H1 (cell line): ENCODE data around the gene AADAC. TPM values are rescaled to one million over a fixed set of nuclear protein-coding genes. Genes with fewer than 3 reads are reported as not detected.

Experiments
- CTCF ChIA-PET: fragments of 300-600 bp; sonication (Branson Sonifier 250); formaldehyde crosslinking; loops from one replicate; lab custom pipeline; 2021; ENCODE audit not compliant: partially characterized antibody; lab: Charles Lee
- POLR2A ChIA-PET: fragments of 300-600 bp; sonication (Branson Sonifier 250); formaldehyde crosslinking; loops from one replicate; lab custom pipeline; 2021; ENCODE audit warnings: inconsistent platforms; ENCODE audit not compliant: partially characterized antibody; lab: Charles Lee
- DNase-seq, 2 experiments: peaks; one replicate each; pipeline versions ENCODE4 v3.0.0 to v3.0.0-alpha.2; 2010 to 2022; ENCODE audit warnings: low spot score in 2 of 2, low read depth in 1 of 2, mixed read lengths in 1 of 2
- FAIRE-seq: peaks from 2 replicates; lab custom pipeline; 2011; peaks lifted over from hg19 to GRCh38; lab: Jason Lieb, UNC
- H2AFZ ChIP-seq: 2 replicates; pipeline ENCODE4 v1.8.1; 2012; ENCODE audit warnings: low read length, inconsistent platforms
- H2AK5ac ChIP-seq: 2 replicates; pipeline ENCODE4 v1.6.1; 2013; ENCODE audit warnings: low read depth, low read length
- H2BK120ac ChIP-seq: replicated peaks from 2 replicates; pipeline ENCODE3; 2013; ENCODE audit warnings: low read depth, low read length, inconsistent platforms
- H2BK12ac ChIP-seq: 2 replicates; pipeline ENCODE4 v1.6.1; 2013; ENCODE audit warnings: low read depth, low read length
- H2BK15ac ChIP-seq: 2 replicates; pipeline ENCODE4 v1.6.1; 2013; ENCODE audit warnings: low read length
- H2BK20ac ChIP-seq: 2 replicates; pipeline ENCODE4 v1.6.1; 2013; ENCODE audit warnings: low read length
- H2BK5ac ChIP-seq: 2 replicates; pipeline ENCODE4 v1.6.1; 2013; ENCODE audit warnings: low read depth, low read length
- H3K14ac ChIP-seq: 2 replicates; pipeline ENCODE4 v1.6.1; 2013; ENCODE audit warnings: inconsistent platforms; ENCODE audit not compliant: insufficient read length
- H3K18ac ChIP-seq: 2 replicates; pipeline ENCODE4 v1.6.1; 2013; ENCODE audit warnings: low read length; ENCODE audit errors: extremely low read depth
- H3K23ac ChIP-seq: 2 replicates; pipeline ENCODE4 v1.6.1; 2013; ENCODE audit warnings: inconsistent platforms; ENCODE audit not compliant: insufficient read length
- H3K23me2 ChIP-seq: 2 replicates; pipeline ENCODE4 v1.6.1; 2013; ENCODE audit warnings: low read depth, low read length
- H3K27ac ChIP-seq: 2 replicates; pipeline ENCODE4 v1.6.1; 2011; ENCODE audit warnings: low read depth, low read length, inconsistent platforms
- H3K27me3 ChIP-seq, 4 experiments: replicated peaks in 1 of 4; 1 replicate in 1 of 4; 2 replicates in 3 of 4; pipeline versions ENCODE4 v1.6.1 to v1.8.1; 2011 to 2013; ENCODE audit warnings: low read length in 3 of 4, mild to moderate bottlenecking in 3 of 4, inconsistent platforms in 2 of 4, mixed read lengths in 2 of 4, moderate library complexity in 1 of 4; ENCODE audit not compliant: control insufficient read depth in 3 of 4, insufficient read depth in 3 of 4; ENCODE audit errors: extremely low read depth in 1 of 4
- H3K36me3 ChIP-seq, 4 experiments: 2 replicates each; pipeline versions ENCODE4 v1.6.1 to v1.8.1; 2011 to 2013; ENCODE audit warnings: mild to moderate bottlenecking in 4 of 4, low read length in 3 of 4, moderate library complexity in 2 of 4, control low read depth in 1 of 4, inconsistent platforms in 1 of 4; ENCODE audit not compliant: insufficient read depth in 4 of 4, control insufficient read depth in 2 of 4
- H3K4ac ChIP-seq: replicated peaks from 2 replicates; pipeline ENCODE3; 2013; ENCODE audit warnings: low read length, low read depth, mixed read lengths, inconsistent platforms; ENCODE audit not compliant: insufficient read length
- H3K4me1 ChIP-seq, 4 experiments: replicated peaks in 1 of 4; 1 replicate in 1 of 4; 2 replicates in 3 of 4; pipeline versions ENCODE4 v1.6.1 to v1.8.1; 2011 to 2013; ENCODE audit warnings: low read length in 3 of 4, inconsistent platforms in 2 of 4, mixed read lengths in 1 of 4; ENCODE audit not compliant: insufficient read depth in 4 of 4, control insufficient read depth in 3 of 4
- H3K4me2 ChIP-seq, 2 experiments: 2 replicates each; pipeline versions ENCODE4 v1.6.1 to v1.8.1; 2011 to 2013; ENCODE audit warnings: low read depth in 2 of 2, low read length in 2 of 2, control low read depth in 1 of 2, inconsistent platforms in 1 of 2, mild to moderate bottlenecking in 1 of 2; ENCODE audit not compliant: insufficient read depth in 1 of 2
- H3K4me3 ChIP-seq, 4 experiments: fragments of 200-600, 300-600 bp in 1 of 4; sonication (generic), shearing (Covaris generic), sonication (Bioruptor Twin) in 1 of 4; 2 replicates each; pipeline versions ENCODE4 v1.5.1 to v1.8.1; 2011 to 2016; ENCODE audit warnings: low read length in 4 of 4, low read depth in 3 of 4, control low read depth in 2 of 4, inconsistent platforms in 2 of 4, mild to moderate bottlenecking in 2 of 4, mixed read lengths in 1 of 4, moderate library complexity in 1 of 4; ENCODE audit not compliant: insufficient read depth in 2 of 4; ENCODE audit errors: extremely low read depth in 1 of 4
- H3K56ac ChIP-seq: replicated peaks from 2 replicates; pipeline ENCODE3; 2013; ENCODE audit warnings: low read depth, mild to moderate bottlenecking, mixed read lengths, low read length, inconsistent platforms; ENCODE audit not compliant: insufficient read length
- H3K79me1 ChIP-seq: 2 replicates; pipeline ENCODE4 v1.6.1; 2013; ENCODE audit warnings: low read depth, low read length, control low read depth
- H3K79me2 ChIP-seq, 2 experiments: 2 replicates each; pipeline versions ENCODE4 v1.6.1 to v1.8.1; 2012 to 2013; ENCODE audit warnings: low read length in 2 of 2, mild to moderate bottlenecking in 2 of 2, inconsistent platforms in 1 of 2; ENCODE audit not compliant: insufficient read depth in 2 of 2, control insufficient read depth in 1 of 2
- H3K9ac ChIP-seq, 4 experiments: replicated peaks in 1 of 4; 1 replicate in 1 of 4; 2 replicates in 3 of 4; pipeline versions ENCODE4 v1.6.1 to v1.8.1; 2011 to 2013; ENCODE audit warnings: low read depth in 3 of 4, low read length in 3 of 4, control low read depth in 2 of 4, mild to moderate bottlenecking in 2 of 4, moderate library complexity in 2 of 4, inconsistent platforms in 1 of 4; ENCODE audit errors: extremely low read depth in 1 of 4
- H3K9me3 ChIP-seq, 2 experiments: 2 replicates each; pipeline versions ENCODE4 v1.6.1 to v1.8.1; 2012 to 2013; ENCODE audit warnings: mild to moderate bottlenecking in 2 of 2, moderate library complexity in 2 of 2, control low read depth in 1 of 2, inconsistent platforms in 1 of 2, low read depth in 1 of 2, low read length in 1 of 2, mixed read lengths in 1 of 2; ENCODE audit not compliant: insufficient read depth in 2 of 2
- H4K20me1 ChIP-seq, 2 experiments: replicated peaks in 1 of 2; 2 replicates each; pipeline versions ENCODE3 to v1.8.1; 2011 to 2013; ENCODE audit warnings: inconsistent platforms in 2 of 2, low read length in 2 of 2, mild to moderate bottlenecking in 1 of 2; ENCODE audit not compliant: insufficient read depth in 2 of 2, control insufficient read depth in 1 of 2
- H4K5ac ChIP-seq: 2 replicates; pipeline ENCODE4 v1.6.1; 2013; ENCODE audit warnings: low read length, low read depth, mixed read lengths, inconsistent platforms; ENCODE audit not compliant: insufficient read length
- H4K8ac ChIP-seq: 2 replicates; pipeline ENCODE4 v1.8.0; 2013; ENCODE audit warnings: mild to moderate bottlenecking, moderate library complexity, low read length, inconsistent platforms; ENCODE audit not compliant: insufficient read depth; ENCODE audit errors: extremely low read depth
- H4K91ac ChIP-seq: replicated peaks from 2 replicates; pipeline ENCODE3; 2013; ENCODE audit warnings: low read length, mixed read lengths, inconsistent platforms; ENCODE audit not compliant: insufficient read length
- ASH2L ChIP-seq: fragments of 200-600, 300-600 bp; sonication (generic); IDR thresholded peaks from one replicate; pipeline ENCODE4 v1.7.1; 2017; ENCODE audit warnings: low read length
- BRCA1 ChIP-seq: IDR thresholded peaks from 2 replicates; pipeline ENCODE4 v1.6.1; 2012; ENCODE audit warnings: low read depth, low read length, improper control_type of control experiment
- CEBPB ChIP-seq: IDR thresholded peaks from 2 replicates; pipeline ENCODE4 v1.6.1; 2012; ENCODE audit warnings: low read depth, low read length
- CHD1 ChIP-seq: IDR thresholded peaks from 2 replicates; pipeline ENCODE4 v1.6.1; 2012; ENCODE audit warnings: low read depth, low read length, improper control_type of control experiment
- EZH2 ChIP-seq: fragments of 200-600 bp; sonication (generic); IDR thresholded peaks from 2 replicates; pipeline ENCODE4 v1.7.1; 2012; ENCODE audit warnings: low read depth, mild to moderate bottlenecking, moderate library complexity, low read length, inconsistent platforms; ENCODE audit not compliant: severe bottlenecking
- GABPA ChIP-seq: IDR thresholded peaks from 2 replicates; pipeline ENCODE4 v1.6.1; 2011; ENCODE audit warnings: mild to moderate bottlenecking, low read length, moderate library complexity, borderline replicate concordance; ENCODE audit not compliant: insufficient read depth
- KDM5A ChIP-seq: fragments of 200-600 bp; IDR thresholded peaks from 2 replicates; pipeline ENCODE4 v1.7.1; 2012; ENCODE audit warnings: mild to moderate bottlenecking, low read length, inconsistent platforms, mixed read lengths
- POLR2AphosphoS5 ChIP-seq: IDR thresholded peaks from 2 replicates; pipeline ENCODE4 v1.6.1; 2011; ENCODE audit warnings: low read depth, low read length
- POU5F1 ChIP-seq: IDR thresholded peaks from 2 replicates; pipeline ENCODE4 v1.6.1; 2011; ENCODE audit warnings: low read depth, mild to moderate bottlenecking, low read length, moderate library complexity
- SP1 ChIP-seq: IDR thresholded peaks from 2 replicates; pipeline ENCODE4 v1.6.1; 2011; ENCODE audit warnings: low read depth, low read length
- TAF7 ChIP-seq: optimal IDR thresholded peaks from 2 replicates; pipeline ENCODE3; 2011; ENCODE audit warnings: low read depth, mild to moderate bottlenecking, inconsistent platforms, low read length, moderate library complexity, borderline replicate concordance
- WGBS, 2 experiments: shearing (Covaris generic) in 1 of 2; methylation state at CpG; one replicate each; pipeline versions ENCODE4 v1.1.6 to v1.1.7; 2013 to 2015; ENCODE audit warnings: low lambda C conversion rate in 2 of 2, mixed read lengths in 2 of 2, inconsistent platforms in 1 of 2, low coverage in 1 of 2, missing lambda C conversion rate in 1 of 2; ENCODE audit not compliant: insufficient replicate concordance in 2 of 2, insufficient coverage in 1 of 2, insufficient read length in 1 of 2; ENCODE audit errors: extremely low coverage in 1 of 2, missing lambda C conversion rate in 1 of 2; 5-methylcytosine and 5-hydroxymethylcytosine counted together
- polyA plus RNA-seq, 7 experiments: library from polyadenylated mRNA; depleted of rRNA in 3 of 7; stranded (reverse) in 5 of 7; unstranded in 2 of 7; fragments of >200 nt in 5 of 7; fragments of 200-250 nt in 2 of 7; gene quantifications; 1 replicate in 5 of 7; 2 replicates in 1 of 7; 4 replicates in 1 of 7; pipeline versions ENCODE4 v1.2.1 to v1.2.3, GENCODE V29; 2011 to 2013; ENCODE audit warnings: missing spikeins in 2 of 7, mixed read lengths in 2 of 7
- total RNA-seq: library from RNA; stranded (reverse); fragmentation: NEBNext Ultra II Directional; extraction: Animal tissue kit (Norgen Biotek cat#: 25700); gene quantifications from 2 replicates; pipeline ENCODE4 v1.2.1, GENCODE V29; 2021
- TF ChIP-seq, protein P1 (sequence below): IDR thresholded peaks from 2 replicates; pipeline ENCODE4 v1.6.1; 2012; ENCODE audit warnings: low read length, inconsistent platforms

Gene AADAC
- total and polyA plus RNA-seq, 2 of the 8 experiments (the other 6 are each of a cell fraction or from before 2014, with no cell fraction given): not detected

DNA sequence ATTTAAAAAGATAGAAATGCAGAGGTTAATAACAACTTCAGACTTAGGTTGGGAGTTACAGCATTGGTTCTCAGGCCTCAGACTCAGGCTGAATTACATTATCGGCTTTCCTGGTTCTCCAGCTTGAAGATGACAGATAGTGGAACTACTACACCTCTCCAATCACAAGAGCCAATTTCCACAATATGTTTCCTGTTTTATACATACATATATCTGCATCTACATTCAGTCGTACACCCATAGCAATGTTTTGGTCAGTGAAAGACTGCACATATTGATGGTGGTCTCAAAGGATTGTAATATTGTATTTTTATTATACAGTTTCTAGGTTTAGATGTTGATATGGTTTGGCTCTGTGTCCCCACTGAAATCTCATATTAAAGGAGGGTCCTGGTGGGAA lies 44.7 kb upstream of the AADAC start:
- no peak overlapping the region for H3K4me2 ChIP-seq
- CTCF ChIA-PET: no interaction called here

More for the DNA sequence above, 44.7 kb upstream of the AADAC start:
- Histone ChIP-seq H2BK12ac (no peak overlapping the region), H3K56ac (no peak overlapping the region), H3K9me3 (no peaks in the 10 kb centered on the region), H3K4me3 (no peak overlapping the region), H3K9ac (no peak overlapping the region), H4K91ac (no peak overlapping the region), H3K23me2 (no peaks in the 10 kb centered on the region), H3K4me1 (no peaks in the 10 kb centered on the region), H2AK5ac (no peak overlapping the region), H3K36me3 (no peaks in the 10 kb centered on the region), H3K79me2 (no peaks in the 10 kb centered on the region), H3K79me1 (no peaks in the 10 kb centered on the region), H3K18ac (no peak overlapping the region), H3K23ac (no peak overlapping the region), H2BK15ac (no peak overlapping the region), H2BK120ac (no peak overlapping the region), H4K5ac (no peak overlapping the region), H3K27ac (no peak overlapping the region), H2BK5ac (no peak overlapping the region), H2AFZ (no peak overlapping the region), H3K4ac (no peak overlapping the region), H3K27me3 (no peaks in the 10 kb centered on the region), H4K20me1 (no peaks in the 10 kb centered on the region), H2BK20ac (no peak overlapping the region), H4K8ac (no peak overlapping the region), H3K14ac (no peak overlapping the region)
- WGBS, 2 experiments: 97% methylated on average over 2 of the region's 2 CpGs; no CpG with 5 or more reads in 1 of the 2 experiments
- FAIRE-seq: no peak
- DNase-seq: no peak
- POLR2A ChIA-PET: no interaction called here
- TF ChIP-seq CEBPB (no peak), TAF7 (no peak), GABPA (no peak), POLR2AphosphoS5 (no peak), ASH2L (no peak), SP1 (no peak), BRCA1 (no peak), CHD1 (no peak), KDM5A (no peak), POU5F1 (no peak), EZH2 (no peak)
- TF ChIP-seq, protein P1, sequence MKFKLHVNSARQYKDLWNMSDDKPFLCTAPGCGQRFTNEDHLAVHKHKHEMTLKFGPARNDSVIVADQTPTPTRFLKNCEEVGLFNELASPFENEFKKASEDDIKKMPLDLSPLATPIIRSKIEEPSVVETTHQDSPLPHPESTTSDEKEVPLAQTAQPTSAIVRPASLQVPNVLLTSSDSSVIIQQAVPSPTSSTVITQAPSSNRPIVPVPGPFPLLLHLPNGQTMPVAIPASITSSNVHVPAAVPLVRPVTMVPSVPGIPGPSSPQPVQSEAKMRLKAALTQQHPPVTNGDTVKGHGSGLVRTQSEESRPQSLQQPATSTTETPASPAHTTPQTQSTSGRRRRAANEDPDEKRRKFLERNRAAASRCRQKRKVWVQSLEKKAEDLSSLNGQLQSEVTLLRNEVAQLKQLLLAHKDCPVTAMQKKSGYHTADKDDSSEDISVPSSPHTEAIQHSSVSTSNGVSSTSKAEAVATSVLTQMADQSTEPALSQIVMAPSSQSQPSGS: no peak
